SH-SY5Y (cell line): ENCODE measurements around the gene MMEL1.

Experiments
- GATA2 ChIP-seq: IDR thresholded peaks from 2 replicates; pipeline ENCODE4 v1.6.1; 2011; ENCODE audit warnings: mild to moderate bottlenecking, low read depth, low read length
- GATA3 ChIP-seq: IDR thresholded peaks from 2 replicates; pipeline ENCODE4 v1.6.1; 2011; ENCODE audit warnings: low read depth, mild to moderate bottlenecking, low read length, moderate library complexity

The MMEL1 gene

GRCh38 chr1:2629627-2630497 is 3.0 kb downstream of the MMEL1 start:
- TF ChIP-seq GATA3 (no peak), GATA2 (no peak)

- no peak for TF ChIP-seq GATA3
- TF ChIP-seq GATA2: no peak
These were observed 3.7 kb downstream of the MMEL1 start for GRCh38 chr1:2628933-2629626.

- TF ChIP-seq GATA2 (no peak), GATA3 (no peak)
These were observed 4.5 kb downstream of the MMEL1 start for GRCh38 chr1:2628191-2628932.

GRCh38 chr1:2627746-2628145 is 5.1 kb downstream of the MMEL1 start:
- TF ChIP-seq GATA3 (no peak), GATA2 (no peak)

- TF ChIP-seq GATA2 (no peak), GATA3 (no peak)
These were observed 7.5 kb downstream of the MMEL1 start for GRCh38 chr1:2625311-2625710.

- no peak for TF ChIP-seq GATA2
- no peak for TF ChIP-seq GATA3
These were observed 8.0 kb downstream of the MMEL1 start for GRCh38 chr1:2624735-2625300.

GRCh38 chr1:2623571-2624337 is 9.1 kb downstream of the MMEL1 start:
- no peak for TF ChIP-seq GATA2
- TF ChIP-seq GATA3: no peak

- TF ChIP-seq GATA3 (no peak), GATA2 (no peak)
These were observed 14.8 kb downstream of the MMEL1 start for GRCh38 chr1:2617971-2618470.

- TF ChIP-seq GATA3 (no peak), GATA2 (no peak)
These were observed 18.7 kb downstream of the MMEL1 start for GRCh38 chr1:2614145-2614544.

- TF ChIP-seq GATA2: no peak
- no peak for TF ChIP-seq GATA3
These were observed 20.0 kb downstream of the MMEL1 start for GRCh38 chr1:2612591-2613365.

GRCh38 chr1:2611621-2612437 is 21.0 kb downstream of the MMEL1 start:
- no peak for TF ChIP-seq GATA2

- TF ChIP-seq GATA2 (no peak), GATA3 (no peak)
These were observed 21.8 kb downstream of the MMEL1 start for GRCh38 chr1:2611031-2611501.
